Smooth muscle cell (in vitro differentiated cells): Measurements from ENCODE around the gene C19orf44. TPM values are rescaled to one million over a fixed set of nuclear protein-coding genes. Genes with fewer than 3 reads are reported as not detected.

Experiments
- DNase-seq: peaks from one replicate; lab custom pipeline; 2025; ENCODE audit not compliant: unreplicated experiment; lab: John Stamatoyannopoulos, UW
- H2AFZ ChIP-seq: fragments of 200-600 bp; sonication (generic); 2 replicates; pipeline ENCODE4 v1.6.0; 2016; ENCODE audit warnings: antibody characterized with exemption, low read depth, mild to moderate bottlenecking
- H3F3A ChIP-seq: fragments of 200-600 bp; sonication (generic); 2 replicates; pipeline ENCODE4 v1.6.0; 2017; ENCODE audit warnings: antibody characterized with exemption, low read depth
- H3K27ac ChIP-seq: fragments of 200-600 bp; sonication (generic); 2 replicates; pipeline ENCODE4 v1.5.1; 2016; ENCODE audit warnings: low read depth, mild to moderate bottlenecking
- H3K27me3 ChIP-seq: fragments of 200-600 bp; sonication (generic); 2 replicates; pipeline ENCODE4 v1.6.1; 2016; ENCODE audit warnings: low read depth, mild to moderate bottlenecking
- H3K36me3 ChIP-seq: fragments of 200-600 bp; sonication (generic); 2 replicates; pipeline ENCODE4 v1.5.1; 2016; ENCODE audit warnings: low read depth
- H3K4me1 ChIP-seq: fragments of 200-600 bp; sonication (generic); 2 replicates; pipeline ENCODE4 v1.5.1; 2016; ENCODE audit warnings: low read depth
- H3K4me2 ChIP-seq: fragments of 200-600 bp; sonication (generic); 2 replicates; pipeline ENCODE4 v1.6.0; 2016; ENCODE audit warnings: mild to moderate bottlenecking
- H3K4me3 ChIP-seq: fragments of 200-600 bp; sonication (generic); 2 replicates; pipeline ENCODE4 v1.5.1; 2016; ENCODE audit warnings: mild to moderate bottlenecking
- H3K79me2 ChIP-seq: fragments of 200-600 bp; sonication (generic); 2 replicates; pipeline ENCODE4 v1.6.0; 2016; ENCODE audit warnings: low read depth, mild to moderate bottlenecking
- H3K9ac ChIP-seq: fragments of 200-600 bp; sonication (generic); 2 replicates; pipeline ENCODE4 v1.6.0; 2016; ENCODE audit warnings: low read depth
- H3K9me3 ChIP-seq: fragments of 200-600 bp; sonication (generic); replicated peaks from 2 replicates; pipeline ENCODE4 v1.5.1; 2016; ENCODE audit warnings: low read depth
- H4K20me1 ChIP-seq: fragments of 200-600 bp; sonication (generic); 2 replicates; pipeline ENCODE4 v1.6.0; 2016; ENCODE audit warnings: low read depth
- CTCF ChIP-seq: fragments of 200-600 bp; sonication (generic); IDR thresholded peaks from 2 replicates; pipeline ENCODE4 v1.5.1; 2017; ENCODE audit warnings: borderline replicate concordance, mild to moderate bottlenecking, antibody characterized with exemption; ENCODE audit not compliant: insufficient read depth, poor library complexity, severe bottlenecking
- WGBS: methylation state at CpG from one replicate; pipeline ENCODE4 v1.1.7; 2016; ENCODE audit warnings: low lambda C conversion rate; 5-methylcytosine and 5-hydroxymethylcytosine counted together
- polyA plus RNA-seq: library from polyadenylated mRNA; unstranded; fragments of >200 nt; fragmentation: Nextera tagmentation; extraction: Ambion mirVana; gene quantifications from 2 replicates; pipeline ENCODE4 v1.2.1, GENCODE V29; 2016
- total RNA-seq: library from RNA; depleted of rRNA; stranded (reverse); fragments of >200 nt; gene quantifications from 2 replicates; pipeline ENCODE4 v1.2.3, GENCODE V29; 2014

The C19orf44 gene
- total and polyA plus RNA-seq, 2 experiments from 2014 or later, result 3.3 to 3.4 TPM

GRCh38 chr19:16472992-16473391, 23.2 kb upstream of the C19orf44 start:
- H3K27ac ChIP-seq, result no peak overlapping the region
- H3K4me1 ChIP-seq, result peaks cover 11% of the 10 kb centered on the region
- no peak overlapping the region for H3K9ac ChIP-seq
- 95% methylated on average over 2 of the region's 2 CpGs for WGBS
- H3K4me3 ChIP-seq, result no peak overlapping the region
- no peaks in the 10 kb centered on the region for H3F3A ChIP-seq
- H3K4me2 ChIP-seq, result no peak overlapping the region
- no peak for TF ChIP-seq CTCF
- H2AFZ ChIP-seq, result no peak overlapping the region
- no peak for DNase-seq
- peaks cover 35% of the 10 kb centered on the region for H3K79me2 ChIP-seq
- H4K20me1 ChIP-seq, result peaks cover 32% of the 10 kb centered on the region
- H3K27me3 ChIP-seq, result no peaks in the 10 kb centered on the region
- H3K36me3 ChIP-seq, result no peaks in the 10 kb centered on the region
- H3K9me3 ChIP-seq, result no peaks in the 10 kb centered on the region

GRCh38 chr19:16473875-16474392, 22.3 kb upstream of the C19orf44 start:
- 99% methylated on average over 13 of the region's 13 CpGs for WGBS
- H2AFZ ChIP-seq, result no peak overlapping the region

GRCh38 chr19:16476401-16476800, 19.8 kb upstream of the C19orf44 start:
- no peak overlapping the region for H3K4me2 ChIP-seq
- TF ChIP-seq CTCF, result no peak
- peaks cover 1% of the 10 kb centered on the region for H3K79me2 ChIP-seq
- H3K4me1 ChIP-seq, result no peaks in the 10 kb centered on the region
- H3K9ac ChIP-seq, result no peak overlapping the region
- H3K36me3 ChIP-seq, result no peaks in the 10 kb centered on the region
- no peaks in the 10 kb centered on the region for H3K9me3 ChIP-seq
- H4K20me1 ChIP-seq, result no peaks in the 10 kb centered on the region
- no peak overlapping the region for H3K27ac ChIP-seq
- H3K27me3 ChIP-seq, result no peaks in the 10 kb centered on the region
- no peaks in the 10 kb centered on the region for H3F3A ChIP-seq
- H2AFZ ChIP-seq, result no peak overlapping the region
- no peak overlapping the region for H3K4me3 ChIP-seq
- 65% methylated on average over 3 of the region's 3 CpGs for WGBS
- DNase-seq, result no peak

More at GRCh38 chr19:16473875-16474392, 22.3 kb upstream of the C19orf44 start:
- H3K36me3 ChIP-seq, result no peaks in the 10 kb centered on the region
- DNase-seq, result no peak
- peaks cover 11% of the 10 kb centered on the region for H3K4me1 ChIP-seq
- no peaks in the 10 kb centered on the region for H3K9me3 ChIP-seq
- H3K4me2 ChIP-seq, result no peak overlapping the region
- no peak overlapping the region for H3K9ac ChIP-seq
- H3K27ac ChIP-seq, result no peak overlapping the region
- H4K20me1 ChIP-seq, result peaks cover 23% of the 10 kb centered on the region
- TF ChIP-seq CTCF, result no peak
- no peaks in the 10 kb centered on the region for H3K27me3 ChIP-seq
- peaks cover 26% of the 10 kb centered on the region for H3K79me2 ChIP-seq
- H3F3A ChIP-seq, result no peaks in the 10 kb centered on the region
- H3K4me3 ChIP-seq, result no peak overlapping the region

- H3K27ac ChIP-seq, result no peak overlapping the region
- H3K79me2 ChIP-seq, result no peaks in the 10 kb centered on the region
- H3K27me3 ChIP-seq, result no peaks in the 10 kb centered on the region
- H3K4me2 ChIP-seq, result no peak overlapping the region
- H3K36me3 ChIP-seq, result no peaks in the 10 kb centered on the region
- TF ChIP-seq CTCF, result no peak
- H3K9ac ChIP-seq, result no peak overlapping the region
- no peak for DNase-seq
- no peaks in the 10 kb centered on the region for H4K20me1 ChIP-seq
- no peak overlapping the region for H2AFZ ChIP-seq
- WGBS, result 100% methylated on average over 1 of the region's 1 CpG
- H3K9me3 ChIP-seq, result no peaks in the 10 kb centered on the region
- no peak overlapping the region for H3K4me3 ChIP-seq
- H3K4me1 ChIP-seq, result no peaks in the 10 kb centered on the region
- H3F3A ChIP-seq, result no peaks in the 10 kb centered on the region
Observed at GRCh38 chr19:16477311-16477710, 18.9 kb upstream of the C19orf44 start.
